ENCODE data around the gene HSD17B3. TPM values are rescaled to one million over a fixed set of nuclear protein-coding genes. Genes with fewer than 3 reads are reported as not detected.
A peak's percentile ranks its signal among the peaks of the same experiment; 100 is the strongest.

HSD17B3 gene
- total and polyA plus RNA-seq, 8 donors: 0.55 to 4.6 (median 2.0) TPM; not detected in 4

GRCh38 chr9:96344458-96345180, 42.6 kb upstream of the HSD17B3 start:
- peak overlapping the region in 4 of 5 donors; percentile 52 to 73 (median 58) for H3K27ac ChIP-seq
- H3K9me3 ChIP-seq: peaks cover 0 to 5% (median 0%) of the 10 kb centered on the region in 4 donors
- peak in 1 of 2 donors; percentile 84 for DNase-seq
- no peak for TF ChIP-seq POLR2AphosphoS5 (IDR thresholded peaks at IDR 0.05)
- WGBS, 5 donors: 38 to 52% (median 44%) methylated on average over 6 of the region's 6 CpGs
- no peak overlapping the region for H3K4me3 ChIP-seq
- no peaks in the 10 kb centered on the region for H3K27me3 ChIP-seq
- intact Hi-C loops (cut with DNase I; ENCODE audit: low total_unique reads): no loop called here
- H3K4me1 ChIP-seq: peaks cover 15 to 46% (median 20%) of the 10 kb centered on the region in 4 donors
- peaks cover 12 to 38% (median 28%) of the 10 kb centered on the region in 4 donors for H3K36me3 ChIP-seq

DNA sequence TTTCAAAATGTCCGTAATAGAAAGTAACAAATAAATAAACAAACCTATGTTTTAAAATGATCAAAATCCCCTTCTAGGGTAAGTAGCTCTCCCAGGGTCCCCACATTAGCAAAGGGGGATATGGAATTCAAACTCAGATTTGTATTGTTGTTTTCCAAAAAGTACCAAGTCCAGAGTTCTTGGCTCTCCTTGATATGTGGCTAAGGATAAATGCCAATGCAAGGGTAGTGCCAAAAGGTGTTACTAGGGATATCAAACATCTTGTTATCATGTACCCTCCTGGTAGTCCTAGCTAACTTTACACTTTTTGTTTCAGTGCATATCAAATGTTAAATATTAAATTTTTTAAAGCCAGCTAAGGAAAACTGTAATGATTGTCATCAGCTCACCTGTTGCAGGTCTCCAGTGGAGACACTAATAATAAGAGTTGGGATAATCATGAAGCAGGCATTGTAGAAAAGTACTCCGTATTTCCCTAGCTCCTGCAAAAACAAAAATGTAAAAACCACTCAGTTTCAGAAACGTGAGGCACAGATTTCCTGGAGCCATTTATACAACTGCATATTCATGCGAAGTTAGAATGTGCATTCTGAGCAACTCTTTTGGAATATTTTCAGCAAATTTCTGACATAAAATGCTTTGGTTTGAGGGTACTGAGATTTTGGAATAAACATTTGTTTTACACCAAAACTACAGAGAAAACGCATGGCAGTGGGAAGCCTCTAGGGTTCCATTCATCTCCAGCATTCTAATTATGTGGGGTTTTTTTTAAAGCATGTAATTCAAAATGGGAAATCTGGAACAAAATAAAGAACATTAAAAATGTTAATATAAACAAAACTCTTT, 41.8 kb upstream of the HSD17B3 start:
- Histone ChIP-seq H3K4me1 (peaks cover 15 to 54% (median 22%) of the 10 kb centered on the region in 4 donors), H3K27ac (peak overlapping the region in 4 of 5 donors; percentile 10 to 73 (median 46)), H3K36me3 (peaks cover 6 to 29% (median 19%) of the 10 kb centered on the region in 4 donors), H3K9me3 (peaks cover 0 to 5% (median 0%) of the 10 kb centered on the region in 4 donors), H3K27me3 (no peaks in the 10 kb centered on the region), H3K4me3 (no peak overlapping the region)
- intact Hi-C loops (cut with DNase I; ENCODE audit: low total_unique reads): no loop called here
- peak in 1 of 2 donors; percentile 40 for DNase-seq
- WGBS, 5 donors: 53 to 70% (median 62%) methylated on average over 5 of the region's 5 CpGs
- TF ChIP-seq EP300 (IDR thresholded peaks at IDR 0.05) (no peak), POLR2A (IDR thresholded peaks at IDR 0.05) (no peak), POLR2AphosphoS5 (IDR thresholded peaks at IDR 0.05) (no peak), CTCF (IDR thresholded peaks at IDR 0.05) (no peak)

- H3K4me3 ChIP-seq: no peak overlapping the region
- WGBS, 5 donors: 78 to 86% (median 83%) methylated on average over 20 of the region's 20 CpGs
- DNase-seq: peak in 1 of 2 donors; percentile 59
- no peaks in the 10 kb centered on the region for H3K27me3 ChIP-seq
- H3K36me3 ChIP-seq: peaks cover 0 to 19% (median 11%) of the 10 kb centered on the region in 4 donors
- H3K4me1 ChIP-seq: peaks cover 15 to 54% (median 22%) of the 10 kb centered on the region in 4 donors
- no peaks in the 10 kb centered on the region for H3K9me3 ChIP-seq
- TF ChIP-seq CTCF (IDR thresholded peaks at IDR 0.05): no peak
- TF ChIP-seq POLR2AphosphoS5 (IDR thresholded peaks at IDR 0.05): no peak
- TF ChIP-seq EP300 (IDR thresholded peaks at IDR 0.05): no peak
- TF ChIP-seq POLR2A (IDR thresholded peaks at IDR 0.05): no peak
- peak overlapping the region in 4 of 5 donors; percentile 19 to 73 (median 60) for H3K27ac ChIP-seq
- intact Hi-C loops (cut with DNase I; ENCODE audit: low total_unique reads): no loop called here
Measured at GRCh38 chr9:96342571-96343245, 40.7 kb upstream of the HSD17B3 start.

DNA sequence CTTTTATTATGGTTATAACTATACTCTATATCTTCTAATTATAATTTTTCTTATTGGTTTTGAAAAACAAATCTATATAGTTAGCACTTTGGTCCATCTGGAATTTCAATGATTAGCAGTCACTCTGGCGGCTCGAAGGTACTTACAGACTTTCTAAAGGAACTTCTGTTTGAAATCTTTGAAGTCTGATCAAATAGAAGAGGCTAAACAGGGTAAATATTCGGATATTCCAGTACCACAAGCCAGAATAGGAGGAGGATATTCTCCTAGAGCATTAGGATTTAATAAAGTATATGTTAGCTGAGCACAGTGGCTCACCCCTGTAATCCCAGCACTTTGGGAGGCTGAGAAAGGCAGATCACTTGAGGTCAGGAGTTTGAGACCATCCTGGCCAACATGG, 38.7 kb upstream of the HSD17B3 start:
- Histone ChIP-seq H3K4me1 (peaks cover 15 to 54% (median 22%) of the 10 kb centered on the region in 4 donors), H3K27me3 (no peaks in the 10 kb centered on the region), H3K4me3 (no peak overlapping the region), H3K9me3 (no peaks in the 10 kb centered on the region), H3K36me3 (peaks cover 0 to 16% (median 15%) of the 10 kb centered on the region in 4 donors), H3K27ac (peak overlapping the region in 1 of 5 donors; percentile 30)
- TF ChIP-seq EP300 (IDR thresholded peaks at IDR 0.05) (no peak), POLR2A (IDR thresholded peaks at IDR 0.05) (no peak), POLR2AphosphoS5 (IDR thresholded peaks at IDR 0.05) (no peak), CTCF (IDR thresholded peaks at IDR 0.05) (no peak)
- intact Hi-C loops (cut with DNase I; ENCODE audit: low total_unique reads): no loop called here
- 74 to 90% (median 87%) methylated on average over 3 of the region's 3 CpGs for WGBS, 5 donors
- no peak for DNase-seq
